GM18511 (cell line): ENCODE measurements around the gene CCDC122.

ENCODE experiments used
- ATAC-seq: cut with Tn5 transposase; IDR thresholded peaks from one replicate; pipeline ENCODE4 v1.9.1; 2021; ENCODE audit warnings: mild to moderate bottlenecking, moderate library complexity; ENCODE audit not compliant: unreplicated experiment

CCDC122 gene

DNA sequence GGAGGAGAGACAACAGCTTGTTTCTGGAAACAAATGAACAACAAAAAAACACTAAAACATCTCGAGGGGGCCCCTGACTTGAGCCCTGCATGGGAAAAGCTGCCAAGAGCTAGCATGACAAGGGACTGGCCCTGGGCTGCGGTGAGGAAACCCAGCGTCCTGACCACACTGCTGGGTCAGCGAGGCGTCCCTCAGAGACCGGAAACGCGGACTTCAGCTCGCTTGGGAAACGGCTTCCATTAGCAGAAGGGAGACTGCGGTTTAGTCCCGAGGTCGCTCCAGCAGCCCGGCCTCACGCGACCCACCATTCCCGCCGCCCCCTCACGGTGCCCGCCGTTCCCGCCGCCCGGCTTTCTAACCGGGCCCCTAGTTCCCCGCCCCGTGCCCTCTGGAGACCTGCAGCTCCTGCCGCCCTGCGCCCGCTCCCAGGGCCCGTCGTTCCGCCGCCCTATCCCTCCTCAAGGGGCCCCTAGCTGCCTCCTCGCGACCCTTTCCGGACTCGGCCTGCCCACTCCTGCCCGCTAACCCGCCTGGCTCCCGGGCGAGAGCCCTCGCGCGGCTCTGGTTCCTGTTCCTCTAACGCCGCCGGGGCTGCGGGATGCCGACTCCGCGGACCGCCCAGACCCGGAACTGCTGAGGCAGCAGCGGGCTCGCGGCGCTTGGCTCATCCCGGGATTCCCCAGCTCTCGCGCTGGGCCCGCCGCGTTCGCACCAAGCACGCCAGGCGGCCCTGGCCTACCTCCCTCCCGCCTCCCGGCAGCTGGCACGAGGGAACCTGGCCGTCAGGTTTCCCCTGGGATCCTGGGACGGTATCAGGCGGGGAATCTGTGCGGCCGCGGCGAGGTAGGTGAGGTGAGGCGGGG lies at the start of gene CCDC122:
Gene CCDC122, minus strand, starts transcription at position 849 of the 863 bp plus-strand sequence. CDS start 10,364 bp downstream, outside the sequence.
- ATAC-seq, result peak; percentile 81

DNA sequence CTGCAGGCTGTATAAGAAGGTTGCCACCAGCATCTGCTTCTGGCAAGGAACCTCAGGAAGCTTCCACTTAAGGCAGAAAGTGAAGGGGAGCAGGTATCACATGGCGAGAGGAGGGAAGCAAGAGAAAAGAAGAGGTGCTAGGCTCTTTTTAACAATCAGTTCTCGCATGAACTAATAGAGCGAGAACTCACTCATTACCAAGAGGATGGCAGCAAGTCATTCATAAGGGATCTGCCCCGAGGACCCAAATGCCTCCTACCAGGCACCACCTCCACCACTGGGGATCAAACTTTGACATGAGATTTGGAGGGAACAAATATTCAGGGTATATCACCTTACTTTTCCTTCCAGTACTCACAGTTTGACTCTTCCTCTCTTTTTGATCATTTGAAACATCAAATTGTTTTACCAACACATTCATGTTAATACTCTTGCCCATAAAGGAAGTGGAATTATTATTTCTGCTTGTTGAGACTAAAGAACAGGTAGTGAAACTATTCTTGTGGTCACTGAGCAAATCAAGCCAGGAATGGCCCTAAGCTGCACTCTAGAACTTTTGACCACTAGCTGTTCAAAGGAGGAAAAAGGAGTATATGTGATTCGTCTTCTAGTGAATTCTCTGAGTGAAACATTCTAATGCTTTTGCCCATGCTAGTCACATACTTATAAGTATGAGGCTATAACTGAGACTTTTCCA lies 45.2 kb upstream of the CCDC122 start:
- ATAC-seq, result peak; percentile 96

DNA sequence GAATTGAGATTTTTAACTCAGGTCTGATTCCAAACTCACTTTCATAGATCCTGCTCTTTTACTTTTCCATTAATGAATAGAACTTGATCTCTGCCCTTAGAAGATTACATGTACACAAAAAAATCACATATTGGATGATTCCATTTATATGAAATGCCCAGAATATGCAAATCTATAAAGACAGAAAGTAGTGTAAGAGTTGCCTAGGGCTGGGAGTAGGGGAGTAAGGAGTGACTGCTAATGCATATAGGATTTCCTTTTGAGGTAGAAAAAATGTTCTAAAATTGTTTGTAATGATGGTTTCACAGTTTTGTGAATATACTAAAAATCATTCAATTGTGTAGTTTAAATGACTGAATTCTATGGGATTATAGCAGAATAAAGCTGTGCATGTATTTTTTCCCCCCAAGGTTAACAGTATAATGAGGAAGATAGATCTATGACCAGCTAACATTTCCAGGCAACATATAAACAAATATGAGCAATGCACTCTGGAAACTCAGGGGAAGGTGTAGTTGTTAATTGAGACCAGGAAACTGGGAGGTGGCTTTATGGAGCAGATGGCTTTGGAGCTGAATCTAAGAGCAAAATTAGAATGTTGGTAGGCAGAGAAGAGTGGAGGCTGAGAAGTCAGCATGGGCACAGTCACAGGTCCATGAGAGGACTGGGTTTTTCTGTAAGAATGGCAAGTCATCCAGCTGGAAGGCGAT lies 41.6 kb upstream of the CCDC122 start:
- ATAC-seq, result no peak

DNA sequence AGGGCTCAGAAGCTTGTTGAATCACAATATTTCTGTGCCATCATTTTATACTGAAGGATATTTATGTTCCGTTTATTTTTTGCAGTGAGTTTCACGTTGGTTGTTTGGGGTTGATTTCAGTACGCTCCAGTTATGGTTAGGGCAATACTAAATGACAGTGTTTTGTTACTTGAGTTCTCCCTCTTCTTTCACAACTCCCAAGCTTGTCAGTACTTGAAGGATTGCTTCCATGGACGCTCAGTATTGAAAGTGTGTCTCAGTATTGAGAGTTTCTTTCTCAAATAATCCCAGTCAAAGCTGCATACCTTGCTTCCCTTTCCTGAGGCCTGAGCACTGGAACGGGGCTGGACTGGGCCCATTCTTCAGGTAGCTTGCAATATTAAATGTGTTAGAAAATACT lies 39.1 kb upstream of the CCDC122 start:
- no peak for ATAC-seq

DNA sequence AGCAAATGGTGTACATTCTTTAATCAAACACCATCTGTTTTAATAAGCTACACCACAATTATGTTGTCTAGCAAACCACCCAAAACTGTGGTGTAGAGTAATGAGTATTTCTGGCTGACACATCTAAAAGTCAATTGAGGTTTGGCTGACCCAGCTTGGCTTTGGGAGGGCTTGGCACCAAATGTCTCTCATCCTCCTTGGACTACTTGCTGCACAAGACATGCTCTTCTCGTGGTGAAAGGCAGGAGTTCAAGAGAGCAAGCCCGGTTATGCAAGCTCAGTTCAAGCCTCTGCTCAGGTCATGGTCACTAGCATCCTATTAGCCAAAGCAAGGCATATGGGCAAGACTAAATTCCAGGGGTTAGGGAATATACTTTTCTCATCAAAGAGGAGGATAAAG lies 37.3 kb upstream of the CCDC122 start:
- ATAC-seq, result no peak

DNA sequence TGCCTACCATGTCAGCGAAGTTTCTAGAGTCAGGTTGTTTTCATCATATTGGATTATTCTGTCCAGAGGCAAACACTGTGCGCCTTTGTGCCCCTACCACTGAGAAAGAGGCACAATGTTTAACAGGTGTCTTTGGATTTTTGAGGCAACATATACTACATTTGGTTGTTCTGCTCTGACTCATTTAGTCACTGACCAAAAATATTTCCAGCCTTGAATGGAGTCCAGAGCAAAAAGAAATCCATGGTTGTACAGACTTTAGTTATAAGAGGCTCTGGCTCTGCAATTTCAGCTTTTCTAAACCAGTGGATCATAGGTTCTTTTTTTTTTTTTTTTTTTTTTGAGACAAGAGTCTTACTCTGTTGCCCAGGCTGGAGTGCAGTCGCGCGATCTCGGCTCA lies 35.9 kb upstream of the CCDC122 start:
- ATAC-seq, result no peak

DNA sequence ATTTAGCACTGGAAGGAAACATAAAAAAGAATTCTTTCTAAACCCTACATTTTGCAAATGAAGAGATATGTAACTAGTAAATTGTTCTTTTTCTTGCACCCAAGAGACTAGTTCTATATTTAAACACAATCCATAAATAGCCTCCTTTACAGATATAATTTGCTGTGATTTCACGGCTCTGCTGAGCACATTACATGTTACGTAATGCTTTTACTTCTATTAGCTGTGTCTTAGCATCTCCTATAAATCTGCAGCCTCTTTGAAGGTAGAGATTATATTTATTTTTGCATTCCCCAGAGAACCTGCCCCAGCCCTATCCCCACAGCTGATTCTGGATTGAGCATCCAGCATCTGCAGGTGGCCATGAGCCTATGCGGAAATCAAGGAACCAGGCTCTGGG lies 32.3 kb upstream of the CCDC122 start:
- no peak for ATAC-seq

DNA sequence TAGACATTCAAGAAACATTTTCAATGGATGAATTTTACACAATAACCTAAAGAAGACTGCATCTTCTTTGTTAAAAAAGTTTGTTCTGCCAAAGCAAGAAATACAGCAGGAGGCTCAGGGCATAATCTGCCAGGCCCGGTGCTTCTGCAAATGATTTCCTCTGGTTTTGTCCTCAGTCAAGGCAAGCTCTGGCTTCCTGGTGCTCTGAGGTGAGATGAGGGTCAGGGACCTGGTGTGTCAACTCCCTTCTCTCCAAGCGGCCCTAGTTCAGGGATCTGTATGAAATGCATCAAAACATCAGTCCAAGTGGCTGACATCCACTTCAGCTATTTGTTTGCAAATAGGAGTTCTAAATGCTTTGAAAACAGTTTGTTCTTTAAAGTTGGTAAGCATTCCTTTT lies 31.7 kb upstream of the CCDC122 start:
- no peak for ATAC-seq

DNA sequence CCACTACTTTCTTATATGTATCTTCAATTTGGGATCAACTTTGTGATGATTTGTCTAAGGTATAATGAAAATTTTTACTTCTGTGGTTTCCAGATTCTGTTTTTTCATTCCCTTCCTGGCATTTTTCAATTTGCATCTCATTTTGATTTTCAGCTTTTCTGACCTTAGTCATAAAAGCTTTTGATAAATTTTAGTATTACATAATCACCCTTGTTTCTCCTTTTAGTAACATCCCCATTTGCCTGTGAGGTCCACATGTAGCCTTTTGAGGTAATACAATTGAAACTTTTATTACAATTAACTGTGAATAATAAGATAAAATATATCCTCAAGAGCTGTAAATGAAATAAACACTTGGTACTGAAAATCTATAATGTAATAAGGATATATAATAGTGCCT lies 31.3 kb upstream of the CCDC122 start:
- no peak for ATAC-seq

DNA sequence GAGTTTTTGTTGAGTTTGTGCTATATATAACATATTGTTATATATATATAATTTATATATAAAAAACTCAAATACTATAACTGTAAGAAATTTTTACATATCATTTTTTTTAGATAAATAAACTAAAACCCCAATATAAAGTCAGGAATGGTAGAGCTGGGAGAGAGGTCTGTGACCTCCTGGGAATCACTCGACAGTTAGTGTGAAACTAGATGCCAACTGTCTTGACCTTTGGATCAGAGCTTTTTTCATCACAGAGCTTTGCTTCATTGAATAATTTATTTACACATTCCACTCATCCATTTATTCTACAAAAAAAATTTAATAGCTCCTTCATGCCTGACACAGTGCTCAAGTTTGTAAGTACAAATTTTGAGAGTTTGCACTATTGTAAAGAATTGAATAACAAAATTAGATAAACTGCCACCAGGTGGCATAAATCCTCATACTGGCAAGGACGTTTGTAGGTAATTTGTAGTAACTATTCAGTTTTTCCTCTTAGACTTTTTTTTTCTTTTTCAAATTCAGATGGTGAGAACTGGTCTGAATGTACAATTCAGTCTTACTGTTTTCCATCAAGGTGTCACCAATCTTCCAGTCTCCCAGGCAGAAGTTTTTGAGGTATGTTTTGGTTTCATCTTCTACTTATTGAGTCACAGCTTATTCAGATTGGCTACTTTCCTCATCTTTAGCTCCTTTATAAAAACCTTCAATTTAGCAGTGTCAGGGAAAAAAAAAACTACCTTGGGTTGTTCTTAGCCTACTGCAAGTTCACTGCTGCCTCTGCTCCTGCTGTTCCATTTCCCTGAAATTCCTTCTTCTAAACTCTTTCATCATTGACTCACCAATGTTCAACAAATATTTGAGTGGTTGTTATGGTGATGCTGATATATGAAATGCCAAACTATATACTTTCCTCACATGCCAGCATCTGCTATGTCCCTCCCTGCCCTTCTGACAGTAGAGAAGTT lies 28.9 kb upstream of the CCDC122 start:
- no peak for ATAC-seq

DNA sequence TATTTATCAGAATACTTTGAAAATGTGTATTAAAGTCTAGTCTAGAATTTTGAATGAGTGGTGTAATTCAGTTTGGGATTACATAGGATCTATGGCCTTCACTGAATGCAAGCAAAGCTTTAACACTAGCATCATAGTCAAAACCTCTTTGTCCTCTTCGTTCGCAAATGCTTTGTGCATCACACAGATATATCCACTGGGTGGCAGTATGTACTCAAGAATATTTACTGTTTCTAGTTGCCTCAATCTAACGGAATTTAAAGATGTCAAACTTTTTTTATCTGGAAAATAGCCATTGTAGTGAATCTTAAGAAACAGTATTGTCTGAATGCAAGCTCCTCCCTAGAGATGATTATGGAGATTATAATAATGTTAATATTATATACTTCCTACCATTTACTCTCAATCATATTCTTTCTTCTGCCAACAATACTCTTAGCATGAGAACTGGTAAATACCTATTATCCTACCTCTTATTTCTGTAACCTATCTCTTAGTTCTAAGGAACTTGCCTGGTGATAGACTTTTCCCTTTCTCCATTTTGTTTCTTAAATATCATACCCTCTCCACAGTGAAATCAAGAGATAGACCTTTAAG lies 26.0 kb upstream of the CCDC122 start:
- no peak for ATAC-seq

DNA sequence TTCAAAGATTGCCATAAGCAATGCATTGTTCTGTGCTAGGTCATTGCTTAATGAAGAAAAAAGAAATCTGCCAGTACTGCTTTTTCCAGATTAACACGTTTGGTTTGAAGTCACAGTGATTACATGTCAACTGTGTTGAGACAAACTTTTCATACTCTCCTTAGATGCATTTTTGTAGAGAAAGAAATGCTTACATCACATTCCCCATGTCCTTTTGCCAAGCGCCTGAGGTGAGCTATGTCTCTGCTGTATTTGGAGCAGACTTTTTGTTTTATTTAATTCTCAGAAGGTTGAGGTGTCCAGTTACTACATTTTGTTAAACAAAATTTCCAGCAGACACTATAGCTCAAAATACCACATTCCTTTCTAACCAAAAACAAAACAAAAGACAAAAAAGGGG lies 16.4 kb upstream of the CCDC122 start:
- no peak for ATAC-seq

DNA sequence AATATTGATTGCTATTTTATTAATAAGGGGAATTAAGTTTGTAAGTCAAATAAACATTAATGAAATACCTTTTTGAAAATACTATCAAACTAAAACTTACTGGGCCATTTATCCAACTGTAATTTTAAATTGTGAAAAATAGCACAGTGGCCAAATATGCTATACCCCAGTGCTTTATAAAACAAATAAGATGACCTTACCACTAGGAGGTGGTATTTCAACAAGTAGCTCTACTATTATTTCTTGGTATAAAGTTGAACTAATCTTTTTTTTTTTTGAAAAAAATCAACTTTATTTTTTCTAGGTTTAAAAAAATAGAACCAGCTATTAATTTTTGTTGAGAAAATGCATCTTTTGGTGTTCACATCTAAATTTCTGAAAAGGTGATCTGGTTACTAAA lies 14.9 kb upstream of the CCDC122 start:
- no peak for ATAC-seq

DNA sequence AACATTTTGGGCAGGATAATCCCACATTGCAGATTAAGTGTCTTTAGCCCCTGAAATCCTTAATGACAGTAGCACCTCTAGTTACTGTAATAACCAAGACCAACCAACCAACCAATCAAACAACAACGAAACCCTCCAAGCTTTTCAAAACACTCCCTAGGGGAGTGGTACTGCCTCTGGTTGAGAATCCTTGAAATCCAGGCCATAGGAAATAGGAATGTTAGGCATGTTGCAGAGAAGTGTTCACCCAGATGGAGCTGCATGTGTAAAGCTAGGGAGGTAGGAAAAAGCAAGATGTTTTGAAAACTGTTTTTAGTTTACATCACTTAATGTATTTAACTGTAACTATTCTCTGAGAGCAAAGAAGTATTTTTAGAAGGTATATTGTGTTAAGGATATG lies 4.7 kb upstream of the CCDC122 start:
- no peak for ATAC-seq

DNA sequence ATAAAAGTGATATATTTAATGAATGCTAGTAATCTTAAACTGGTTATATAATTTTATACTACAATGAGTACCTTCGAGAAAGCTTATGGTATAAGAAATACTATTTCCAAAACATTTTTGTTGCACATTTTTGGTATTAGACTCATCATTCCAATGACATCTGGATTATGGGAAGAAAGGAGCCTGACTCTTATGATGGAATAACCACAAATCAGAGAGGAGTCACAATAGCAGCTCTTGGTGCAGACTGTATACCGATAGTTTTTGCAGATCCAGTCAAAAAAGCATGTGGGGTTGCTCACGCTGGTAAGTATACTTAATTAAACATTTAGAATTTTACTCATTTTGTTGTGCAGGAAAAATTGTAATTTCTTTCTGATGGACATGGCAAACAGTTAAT lies 4.1 kb upstream of the CCDC122 start:
- no peak for ATAC-seq

DNA sequence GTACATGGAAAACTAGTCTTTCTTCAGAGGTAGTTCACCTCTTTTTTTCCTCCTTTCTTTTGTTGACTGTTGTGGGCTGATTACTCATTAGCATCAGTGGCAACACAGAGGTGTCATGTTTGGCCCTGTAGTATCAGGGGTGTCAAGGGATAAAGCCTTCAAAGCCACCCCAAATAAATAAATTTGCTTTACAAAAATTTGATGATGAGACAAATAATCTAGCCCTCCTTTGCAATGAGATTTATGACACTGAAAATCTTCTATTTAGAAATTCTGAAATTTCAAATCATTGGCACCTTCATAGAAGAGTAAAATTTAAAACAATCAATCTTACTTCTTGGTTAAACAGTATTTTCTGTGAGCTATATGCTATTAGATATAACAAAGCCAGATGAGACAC lies 2.0 kb upstream of the CCDC122 start:
- ATAC-seq, result no peak

DNA sequence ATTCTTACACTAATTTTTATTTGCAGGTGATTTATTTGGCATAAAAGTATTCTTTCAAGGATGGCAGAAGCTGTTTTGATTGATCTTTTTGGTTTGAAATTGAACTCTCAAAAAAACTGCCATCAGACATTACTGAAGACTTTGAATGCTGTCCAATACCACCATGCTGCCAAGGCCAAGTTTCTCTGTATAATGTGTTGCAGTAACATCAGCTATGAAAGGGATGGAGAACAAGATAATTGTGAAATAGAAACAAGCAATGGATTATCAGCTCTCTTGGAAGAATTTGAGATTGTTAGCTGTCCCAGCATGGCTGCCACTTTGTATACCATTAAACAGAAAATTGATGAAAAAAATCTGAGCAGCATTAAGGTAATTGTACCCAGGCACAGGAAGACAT lies 1.4 kb upstream of the CCDC122 start:
- no peak for ATAC-seq

DNA sequence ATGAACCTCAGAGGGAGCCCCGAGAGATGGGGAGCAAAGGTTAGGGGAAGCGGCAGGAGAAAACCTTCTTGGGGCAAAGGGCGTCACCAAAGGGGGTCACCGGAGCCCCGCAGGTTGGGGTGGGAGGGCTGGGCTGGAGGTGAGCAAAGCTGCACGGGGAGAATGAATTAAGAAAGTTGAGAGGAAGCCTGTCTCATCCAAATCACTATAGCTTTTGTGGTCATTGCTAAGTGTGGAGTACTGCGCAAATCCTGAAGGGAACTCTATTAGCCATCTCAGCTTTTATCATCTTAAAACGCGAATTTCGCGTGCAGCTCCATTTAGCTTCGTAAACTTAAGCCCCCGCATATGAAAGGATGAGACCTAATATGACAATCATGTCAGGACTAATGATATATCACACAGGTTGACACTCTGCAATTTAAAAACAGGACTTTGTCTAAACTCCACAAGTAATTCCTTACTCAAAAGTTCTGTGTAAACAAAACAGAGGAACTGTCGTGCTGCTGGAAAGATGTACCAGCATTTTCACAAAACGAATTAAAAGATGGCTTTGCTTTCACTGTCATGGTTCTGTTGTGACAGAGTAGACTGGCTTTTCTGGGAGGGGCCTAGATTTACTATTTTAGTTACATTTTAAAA lies 795 bp upstream of the CCDC122 start:
- no peak for ATAC-seq

DNA sequence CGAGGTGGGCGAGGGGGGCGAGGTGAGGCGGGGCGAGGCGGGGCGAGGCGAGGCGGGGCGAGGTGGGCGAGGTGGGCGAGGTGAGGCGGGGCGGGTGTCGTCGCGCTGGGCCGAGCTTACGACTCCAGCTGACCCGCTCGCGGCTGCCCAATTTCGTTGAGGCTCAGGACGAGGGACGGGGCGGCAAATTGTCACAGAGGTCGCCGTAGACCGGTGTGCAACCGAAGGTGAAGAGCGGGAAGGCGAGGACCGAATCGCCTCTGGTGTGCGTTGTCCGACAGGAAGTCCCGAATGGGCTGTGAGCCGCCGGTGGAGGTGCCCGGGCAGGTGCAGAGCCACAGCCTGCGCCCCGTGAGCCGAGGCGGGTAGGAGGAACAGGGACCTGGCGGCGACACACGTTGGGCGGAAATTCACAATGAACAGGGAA lies 228 bp upstream of the CCDC122 start, which contains the start of gene LACC1:
Gene LACC1, plus strand, starts transcription at position 150 of the 427 bp plus-strand sequence. CDS start 1,082 bp downstream, outside the sequence.
- ATAC-seq, result peak; percentile 50
